ENCODE measurements around the gene PNKD.

The PNKD gene

DNA sequence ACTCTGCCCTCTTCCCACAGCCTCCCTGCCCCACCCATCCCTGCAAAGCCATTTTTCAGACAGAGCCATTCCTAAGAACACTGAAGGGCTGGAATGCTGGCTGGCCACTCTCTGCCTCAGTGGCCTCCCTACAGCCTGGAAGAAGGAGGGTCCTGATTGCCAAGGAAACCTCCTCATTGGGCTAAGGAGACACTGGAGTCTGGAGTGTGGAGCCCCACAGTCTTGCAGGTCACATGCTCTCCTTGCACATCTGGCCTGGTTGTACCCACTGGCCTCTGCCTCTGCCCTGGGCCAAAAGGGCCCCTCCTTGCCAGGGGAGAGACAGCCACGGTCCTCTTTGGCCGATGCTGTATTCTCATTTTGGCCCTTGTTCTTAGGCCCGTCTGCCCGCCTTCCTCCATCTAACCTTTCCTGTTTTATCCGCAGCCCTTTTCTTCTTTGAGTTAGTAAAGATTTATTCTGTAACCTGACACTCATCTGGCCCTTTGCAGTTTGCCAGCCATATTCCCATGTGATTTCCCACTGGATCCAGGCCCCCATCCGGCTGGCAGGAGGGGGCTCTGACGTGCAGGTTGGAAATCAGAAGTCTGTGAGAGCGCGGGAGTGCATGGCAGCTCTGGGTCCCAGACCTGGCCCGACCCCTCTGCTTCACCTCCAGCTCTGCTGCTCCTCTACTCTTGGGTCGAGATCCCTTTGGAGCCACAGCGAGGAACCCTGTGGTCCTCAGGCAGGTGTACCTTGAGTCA, 75.3 kb downstream of the PNKD start:
- DNase-seq: no peak

DNA sequence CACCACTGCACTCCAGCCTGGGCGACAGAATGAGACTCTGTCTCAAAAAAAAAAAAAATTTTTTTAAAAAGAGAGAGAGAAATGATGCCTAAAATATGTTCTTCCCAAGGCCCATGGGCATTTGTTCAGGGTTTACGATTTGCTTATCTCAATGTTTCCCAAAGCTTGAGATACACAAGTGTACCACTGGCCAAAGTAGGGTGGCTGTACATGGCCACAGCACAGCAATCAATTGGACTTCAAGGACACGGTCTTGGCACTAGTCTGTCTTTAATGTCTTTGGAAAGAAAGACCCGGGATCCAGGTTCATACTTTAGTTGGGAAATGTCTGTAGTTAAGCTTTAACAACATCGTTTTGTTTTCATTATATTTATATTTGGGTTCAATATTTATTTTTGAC, 76.9 kb downstream of the PNKD start:
- DNase-seq: no peak

DNA sequence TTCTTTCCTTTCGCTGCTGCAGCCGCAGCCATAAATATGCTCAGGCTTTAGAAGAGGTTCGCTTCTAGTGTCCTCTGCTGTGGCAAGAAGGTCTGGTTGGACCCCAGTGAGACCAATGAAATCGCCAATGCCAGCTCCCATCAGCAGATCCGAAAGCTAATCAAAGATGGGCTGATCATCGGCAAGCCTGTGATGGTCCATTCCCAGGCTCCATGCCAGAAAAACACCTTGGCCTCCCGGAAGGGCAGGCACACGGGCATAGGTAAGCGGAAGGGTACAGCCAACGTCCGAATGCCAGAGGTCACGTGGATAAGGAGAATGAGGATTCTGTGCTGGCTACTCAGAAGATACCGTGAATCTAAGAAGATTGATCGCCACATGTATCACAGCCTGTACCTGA, 83.7 kb downstream of the PNKD start:
- DNase-seq: no peak

DNA sequence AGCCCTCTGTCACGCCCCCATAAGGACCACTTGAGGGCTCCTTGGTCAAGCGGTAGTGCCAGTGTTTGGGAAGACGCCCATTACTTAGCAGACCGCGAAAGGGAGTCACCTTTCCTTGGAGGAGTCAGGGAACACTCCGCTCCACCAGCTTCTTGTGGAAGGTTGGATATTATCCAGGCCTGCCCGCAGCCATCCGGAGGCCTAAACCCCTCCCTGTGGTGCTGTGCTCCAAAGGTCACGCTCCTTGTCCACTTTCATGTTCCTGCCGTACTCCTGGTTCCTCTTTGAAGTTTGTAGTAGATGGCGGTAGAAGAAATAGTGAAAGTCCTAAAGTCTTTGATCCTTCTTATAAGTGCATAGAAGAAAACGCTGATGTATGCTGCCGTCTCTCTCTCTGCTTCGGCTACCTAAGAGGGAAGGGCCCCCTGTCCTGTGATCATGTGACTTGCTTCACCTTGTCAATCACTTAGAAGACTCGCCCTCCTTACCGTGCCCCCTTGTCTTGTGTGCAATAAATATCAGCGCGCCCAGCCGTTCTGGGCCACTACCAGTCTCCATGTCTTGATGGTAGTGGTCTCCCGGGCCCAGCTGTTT, 84.6 kb downstream of the PNKD start:
- no peak for DNase-seq

DNA sequence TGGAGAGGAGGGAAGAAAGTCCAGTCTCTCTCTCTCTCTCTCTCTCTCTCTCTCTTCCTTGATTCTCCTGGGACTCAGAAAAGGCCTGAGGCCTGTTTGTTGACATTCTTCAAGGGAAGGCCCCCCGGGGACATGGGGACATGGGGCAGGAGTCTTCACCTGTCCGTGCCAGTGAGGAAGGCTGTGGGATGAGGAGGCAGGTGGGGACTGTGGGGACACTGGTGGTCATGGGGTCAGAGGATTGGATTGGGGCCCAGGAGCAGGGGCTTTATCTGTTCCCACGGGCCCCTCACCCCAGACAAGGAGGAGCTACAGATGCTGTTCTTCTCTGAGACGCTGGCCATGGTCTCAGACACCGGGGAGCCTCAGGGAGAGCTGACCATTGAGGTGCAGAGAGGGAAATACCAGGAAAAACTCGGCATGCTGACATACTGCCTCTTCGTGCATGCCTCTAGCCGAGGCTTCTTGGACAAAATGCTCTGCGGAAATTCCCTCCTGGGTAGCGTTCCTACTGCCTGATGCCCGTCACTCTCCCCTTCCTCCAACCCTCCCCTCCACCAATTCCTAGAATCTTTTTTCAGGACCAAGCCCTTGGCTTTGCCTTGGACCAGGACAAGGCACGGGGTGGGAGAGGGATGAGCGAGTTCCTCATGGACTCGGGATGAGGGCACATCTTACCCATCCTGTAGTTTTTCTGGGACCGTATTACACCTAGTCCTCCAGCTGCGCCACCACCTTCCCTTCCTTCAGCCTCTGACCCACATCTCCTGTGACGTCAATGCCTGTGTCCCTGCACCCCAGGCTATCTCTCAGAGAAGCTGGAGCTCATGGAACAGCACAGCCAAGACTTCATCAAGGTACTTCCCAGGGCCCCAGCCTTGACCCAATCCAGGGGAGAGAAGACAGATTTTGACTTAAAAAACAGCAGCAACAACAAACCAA, 87.2 kb downstream of the PNKD start:
- no peak for DNase-seq

- DNase-seq: peak; percentile 50
These were observed 90.1 kb downstream of the PNKD start for GRCh38 chr2:218360453-218360852.

DNA sequence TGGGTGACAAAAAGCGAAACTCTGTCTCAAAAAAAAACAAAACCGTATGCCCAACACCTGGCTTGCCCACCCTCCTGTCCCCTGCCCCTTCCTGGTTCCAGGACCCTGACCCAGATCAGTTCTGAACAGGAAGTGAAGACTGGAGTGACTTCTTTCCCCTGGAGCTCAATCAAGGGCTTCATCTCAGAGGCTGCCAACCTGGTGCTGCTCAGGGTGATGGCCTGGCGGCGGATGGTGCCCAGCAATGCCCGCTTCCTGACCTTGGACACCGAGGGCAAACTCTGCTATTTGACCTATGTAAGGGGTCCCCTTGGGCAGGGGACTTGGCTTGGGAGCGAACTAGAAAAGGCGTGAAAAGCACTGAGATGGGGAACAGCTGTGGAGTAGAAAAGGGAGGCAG, 92.3 kb downstream of the PNKD start:
- DNase-seq: no peak

DNA sequence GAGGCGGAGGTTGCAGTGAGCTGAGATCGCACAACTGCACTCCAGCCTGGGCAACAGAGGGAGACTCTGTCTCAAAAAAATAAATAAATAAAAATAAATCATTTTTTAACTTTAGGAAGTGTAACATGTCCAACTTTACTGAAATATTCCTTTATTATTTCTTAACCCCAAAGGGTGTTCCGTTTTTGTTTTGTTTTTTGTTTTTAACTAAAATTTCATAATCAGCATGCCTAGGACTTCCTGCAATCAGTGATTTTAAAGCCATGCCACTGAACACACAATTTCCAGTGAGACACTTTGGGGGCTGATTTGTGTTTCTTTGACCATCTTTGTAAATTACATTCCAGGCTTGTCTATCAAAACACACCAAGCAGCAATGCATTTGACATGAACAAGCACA, 93.4 kb downstream of the PNKD start:
- no peak for DNase-seq

- no peak for DNase-seq
These were observed 93.9 kb downstream of the PNKD start for GRCh38 chr2:218364196-218364595.

GRCh38 chr2:218366621-218367414, 96.5 kb downstream of the PNKD start:
- no peak for DNase-seq

- peak; percentile 93 for DNase-seq
These were observed 97.3 kb downstream of the PNKD start for GRCh38 chr2:218367415-218368149.

GRCh38 chr2:218368150-218368528, 97.8 kb downstream of the PNKD start:
- no peak for DNase-seq

GRCh38 chr2:218368621-218369153, 98.4 kb downstream of the PNKD start:
- DNase-seq: no peak

- no peak for DNase-seq
These were observed 99.0 kb downstream of the PNKD start for GRCh38 chr2:218369330-218369729.

GRCh38 chr2:218370410-218371063, 100.2 kb downstream of the PNKD start:
- DNase-seq: no peak

DNA sequence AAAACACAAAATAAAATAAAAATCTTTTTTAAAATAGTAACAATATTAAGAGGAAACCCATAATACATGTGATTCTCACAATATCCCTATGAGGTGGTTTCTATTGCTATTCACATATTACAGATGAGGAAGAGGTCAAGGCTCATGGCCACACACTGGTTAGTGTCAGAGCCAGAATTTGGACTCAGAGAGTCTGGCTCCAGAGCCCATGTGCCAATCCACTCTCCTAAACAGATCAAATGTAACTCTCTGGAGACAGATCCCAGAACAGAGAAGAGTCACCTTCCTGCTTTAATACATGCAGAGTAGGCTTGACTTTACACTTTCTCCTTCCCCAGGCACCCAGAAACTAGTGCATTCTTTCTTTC, 101.6 kb downstream of the PNKD start:
- no peak for DNase-seq

- no peak for DNase-seq
These were observed 104.5 kb downstream of the PNKD start for GRCh38 chr2:218374795-218375194.

DNA sequence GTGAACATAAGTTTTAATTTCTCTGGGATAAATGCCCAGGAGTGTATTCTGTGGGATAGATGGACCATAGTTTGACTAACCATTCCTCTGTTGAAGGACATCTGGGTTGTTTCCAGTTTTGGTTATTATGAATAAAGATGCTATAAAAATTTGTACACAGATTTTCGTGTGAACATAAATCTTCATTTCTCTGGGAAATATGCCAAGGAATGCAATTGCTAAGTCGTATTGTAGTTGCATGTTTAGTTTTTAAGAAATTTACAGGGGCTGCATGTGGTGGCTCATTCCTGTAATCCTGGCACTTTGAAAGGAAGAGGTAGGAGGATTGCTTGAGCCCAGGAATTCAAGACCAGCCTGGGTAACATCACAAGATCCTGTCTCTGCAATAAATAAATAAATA, 104.9 kb downstream of the PNKD start:
- DNase-seq: no peak

- DNase-seq: no peak
These were observed 107.7 kb downstream of the PNKD start for GRCh38 chr2:218378053-218378452.

DNA sequence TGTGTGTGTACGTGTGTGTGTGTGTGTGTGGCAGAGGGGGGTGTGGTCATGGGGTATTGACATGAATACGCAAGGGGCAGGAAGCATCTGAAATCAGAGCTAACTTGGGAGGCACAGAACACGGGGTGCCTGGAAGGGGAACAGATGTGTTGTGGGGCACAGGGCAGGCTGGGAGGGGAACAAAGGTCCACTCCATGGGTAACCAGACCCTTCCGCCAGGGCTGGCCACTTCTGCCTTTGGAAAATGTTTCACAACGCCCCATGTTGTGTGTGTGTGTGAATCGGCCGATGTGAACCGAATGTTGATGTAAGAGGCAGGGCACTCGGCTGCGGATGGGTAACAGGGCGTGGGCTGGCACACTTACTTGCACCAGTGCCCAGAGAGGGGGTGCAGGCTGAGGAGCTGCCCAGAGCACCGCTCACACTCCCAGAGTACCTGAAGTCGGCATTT, 111.6 kb downstream of the PNKD start, which contains the start of gene SLC11A1:
SLC11A1 (plus strand) TSS at position 358 of the 451 bp plus-strand sequence. CDS start 96 bp downstream, outside the sequence.
- DNase-seq: no peak

- no peak for DNase-seq
These were observed 112.5 kb downstream of the PNKD start for GRCh38 chr2:218382785-218383184.
